Pancreas (tissue), 10 donors: ENCODE measurements around the gene SCYL3. TPM values are rescaled to one million over a fixed set of nuclear protein-coding genes. Genes with fewer than 3 reads are reported as not detected.
"Not testable (repeated sequence)": the region's sequence is repeated elsewhere in the genome, so short reads cannot be mapped to it uniquely, and the experiment has no call there.

ENCODE experiments used
- ATAC-seq, 4 donors: fragments of 200-7000 bp; cut with Tn5 transposase; one replicate each; pipeline versions ENCODE4 v1.8.0 to v1.9.1; 2020; ENCODE audit warnings: mild to moderate bottlenecking in 4 of 4, moderate library complexity in 4 of 4
- DNase-seq, 6 donors: peaks; one replicate each; pipeline ENCODE4 v3.0.0-alpha.2; 2020
- FAIRE-seq: peaks from 2 replicates; lab custom pipeline; 2012; peaks lifted over from hg19 to GRCh38; lab: Jason Lieb, UNC
- H3K27ac ChIP-seq, 4 donors: fragments of 200-600 bp; sonication (generic); 1 replicate in 3 of 4; 2 replicates in 1 of 4; pipeline versions ENCODE4 v1.5.0 to v1.8.0; 2020
- H3K27me3 ChIP-seq, 4 donors: fragments of 200-600 bp; one replicate each; pipeline ENCODE4 v1.8.0; 2021
- H3K36me3 ChIP-seq, 3 donors: fragments of 200-600 bp; sonication (generic) in 1 of 3; one replicate each; pipeline versions ENCODE4 v1.5.0 to v1.8.0; 2020 to 2021
- H3K4me1 ChIP-seq, 3 donors: fragments of 200-600 bp; one replicate each; pipeline ENCODE4 v1.8.0; 2021
- H3K4me3 ChIP-seq, 4 donors: fragments of 200-600 bp; sonication (generic) in 2 of 4; one replicate each; pipeline versions ENCODE4 v1.5.0 to v1.8.0; 2020 to 2021
- H3K9me3 ChIP-seq, 4 donors: fragments of 200-600 bp; one replicate each; pipeline ENCODE4 v1.8.0; 2021
- CTCF ChIP-seq, 4 donors: fragments of 200-600 bp; sonication (generic) in 3 of 4; IDR thresholded peaks; one replicate each; pipeline versions ENCODE4 v1.5.0 to v1.8.0; 2021; ENCODE audit warnings: antibody characterized with exemption in 4 of 4
- WGBS, 2 donors: extraction: QIAGEN DNeasy Blood & Tissue Kit; methylation state at CpG; one replicate each; pipeline ENCODE4 v1.1.7; 2013; 5-methylcytosine and 5-hydroxymethylcytosine counted together
- intact Hi-C, 3 donors: fragments of 100-400 bp; cut with DNase I; formaldehyde crosslinking; loops; one replicate each; pipeline versions ENCODE4 v1.11.1 to v1.14.2; 2022
- polyA plus RNA-seq, 2 donors: library from polyadenylated mRNA; stranded (reverse); fragments of 200-250 nt; gene quantifications; one replicate each; pipeline ENCODE4 v1.2.3, GENCODE V29; 2013
- total RNA-seq, 6 donors: library from RNA; stranded (reverse); fragmentation: NEBNext Ultra II Directional in 4 of 6; extraction: Animal tissue kit (Norgen Biotek cat#: 25700) in 4 of 6; gene quantifications; one replicate each; pipeline versions ENCODE4 v1.2.1 to v1.2.4, GENCODE V29; 2021 to 2023
- donor health status: healthy with polysubstance abuse.
- donor health status: DM: no; HTN: no; CAD: no; lungs with moderate emphysema.
- donor health status: DM: no; HTN: no; CAD: no.
- donor health status: control.
- donor health status: control.
- donor health status: Bipolar disorder and iron deficiency.
- donor health status: DM: yes; HTN: yes; CAD: no.
- donor health status: DM: no; HTN: no; CAD: no.
- donor health status: DM: no; HTN: no; CAD: no.
- donor health status: DM: yes; HTN: yes; CAD: no.

Gene SCYL3
- total and polyA plus RNA-seq, 8 donors: 2.9 to 9.0 (median 5.2) TPM

- no peak for ATAC-seq
- no peaks in the 10 kb centered on the region for H3K27me3 ChIP-seq
- no peak for TF ChIP-seq CTCF (IDR thresholded peaks at IDR 0.05)
- no peak overlapping the region for H3K27ac ChIP-seq
- no peak for DNase-seq
- intact Hi-C loops: no loop called here
- no peak overlapping the region for H3K4me3 ChIP-seq
- FAIRE-seq: no peak
- 95 to 100% methylated on average over 2 of the region's 2 CpGs for WGBS, 2 donors
- H3K4me1 ChIP-seq: no peaks in the 10 kb centered on the region
- H3K9me3 ChIP-seq: no peaks in the 10 kb centered on the region
- H3K36me3 ChIP-seq: peaks cover 0 to 84% (median 40%) of the 10 kb centered on the region in 3 donors
Measured at GRCh38 chr1:169868978-169869377, 24.7 kb downstream of the SCYL3 start.

- no peak for FAIRE-seq
- TF ChIP-seq CTCF (IDR thresholded peaks at IDR 0.05): no peak
- intact Hi-C loops: no loop called here
- 89 to 90% methylated on average over 4 of the region's 4 CpGs for WGBS, 2 donors
- DNase-seq: no peak
- Histone ChIP-seq H3K4me3 (no peak overlapping the region), H3K27ac (no peak overlapping the region), H3K27me3 (no peaks in the 10 kb centered on the region), H3K4me1 (no peaks in the 10 kb centered on the region), H3K36me3 (peaks cover 4 to 82% (median 28%) of the 10 kb centered on the region in 3 donors), H3K9me3 (no peaks in the 10 kb centered on the region)
- ATAC-seq: no peak
Measured at GRCh38 chr1:169867012-169867675, 26.6 kb downstream of the SCYL3 start.

- Histone ChIP-seq H3K36me3 (peaks cover 5 to 82% (median 24%) of the 10 kb centered on the region in 3 donors), H3K27ac (no peak overlapping the region), H3K9me3 (no peaks in the 10 kb centered on the region), H3K4me3 (no peak overlapping the region), H3K27me3 (no peaks in the 10 kb centered on the region), H3K4me1 (no peaks in the 10 kb centered on the region)
- no peak for ATAC-seq
- WGBS, 2 donors: 81 to 90% methylated on average over 2 of the region's 2 CpGs
- FAIRE-seq: no peak
- no peak for DNase-seq
- TF ChIP-seq CTCF (IDR thresholded peaks at IDR 0.05): no peak
- intact Hi-C loops: no loop called here
Measured at GRCh38 chr1:169866577-169866976, 27.1 kb downstream of the SCYL3 start.

- 93 to 96% methylated on average over 10 of the region's 10 CpGs for WGBS, 2 donors
- FAIRE-seq, intact Hi-C loops, H3K4me1 ChIP-seq, H3K27me3 ChIP-seq, DNase-seq, ATAC-seq, H3K27ac ChIP-seq, H3K9me3 ChIP-seq, H3K4me3 ChIP-seq: not testable (repeated sequence)
- peaks cover 5 to 81% (median 21%) of the 10 kb centered on the region in 3 donors for H3K36me3 ChIP-seq
Measured at GRCh38 chr1:169864531-169864930, 29.2 kb downstream of the SCYL3 start.

- FAIRE-seq (no peak), ATAC-seq (no peak), DNase-seq (no peak)
- no peak for TF ChIP-seq CTCF (IDR thresholded peaks at IDR 0.05)
- no peak overlapping the region for H3K4me3 ChIP-seq
- no peak overlapping the region for H3K27ac ChIP-seq
- H3K36me3 ChIP-seq: peaks cover 5 to 65% (median 20%) of the 10 kb centered on the region in 3 donors
- H3K9me3 ChIP-seq: no peaks in the 10 kb centered on the region
- intact Hi-C loops: no loop called here
- no peaks in the 10 kb centered on the region for H3K27me3 ChIP-seq
- no peaks in the 10 kb centered on the region for H3K4me1 ChIP-seq
Measured at GRCh38 chr1:169860750-169861149, 32.9 kb downstream of the SCYL3 start.
